ENCODE results near the gene TLE4.

DNA sequence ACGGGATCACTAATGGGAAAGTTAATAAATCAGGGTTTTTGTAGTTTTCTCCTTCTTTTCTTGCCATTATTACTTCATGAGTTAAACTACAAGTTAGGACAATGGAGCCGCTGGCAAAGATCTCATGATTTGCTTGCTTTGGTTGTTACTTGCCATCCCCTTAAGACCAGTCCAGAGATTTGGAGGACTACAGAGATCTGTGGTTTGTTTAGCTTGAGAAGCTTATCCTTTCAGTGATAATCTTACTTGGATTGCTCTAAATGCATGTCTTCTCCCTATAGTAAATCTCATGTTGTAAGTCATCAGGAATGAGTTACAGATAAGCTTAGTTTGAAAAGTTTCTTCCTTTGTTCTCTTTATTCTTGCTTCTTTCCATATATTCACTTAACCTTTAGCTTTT, 70.9 kb downstream of the TLE4 start:
- TF ChIP-seq POLR2A (IDR thresholded peaks at IDR 0.05; ENCODE audit: extremely low read depth, insufficient read length) (no peak), MYC (IDR thresholded peaks at IDR 0.05; ENCODE audit: low read depth, low read length) (no peak)
- TF ChIP-seq, protein P1, sequence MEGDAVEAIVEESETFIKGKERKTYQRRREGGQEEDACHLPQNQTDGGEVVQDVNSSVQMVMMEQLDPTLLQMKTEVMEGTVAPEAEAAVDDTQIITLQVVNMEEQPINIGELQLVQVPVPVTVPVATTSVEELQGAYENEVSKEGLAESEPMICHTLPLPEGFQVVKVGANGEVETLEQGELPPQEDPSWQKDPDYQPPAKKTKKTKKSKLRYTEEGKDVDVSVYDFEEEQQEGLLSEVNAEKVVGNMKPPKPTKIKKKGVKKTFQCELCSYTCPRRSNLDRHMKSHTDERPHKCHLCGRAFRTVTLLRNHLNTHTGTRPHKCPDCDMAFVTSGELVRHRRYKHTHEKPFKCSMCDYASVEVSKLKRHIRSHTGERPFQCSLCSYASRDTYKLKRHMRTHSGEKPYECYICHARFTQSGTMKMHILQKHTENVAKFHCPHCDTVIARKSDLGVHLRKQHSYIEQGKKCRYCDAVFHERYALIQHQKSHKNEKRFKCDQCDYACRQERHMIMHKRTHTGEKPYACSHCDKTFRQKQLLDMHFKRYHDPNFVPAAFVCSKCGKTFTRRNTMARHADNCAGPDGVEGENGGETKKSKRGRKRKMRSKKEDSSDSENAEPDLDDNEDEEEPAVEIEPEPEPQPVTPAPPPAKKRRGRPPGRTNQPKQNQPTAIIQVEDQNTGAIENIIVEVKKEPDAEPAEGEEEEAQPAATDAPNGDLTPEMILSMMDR (IDR thresholded peaks at IDR 0.05; ENCODE audit: low read depth, low read length), result no peak
- TF ChIP-seq, protein P2, sequence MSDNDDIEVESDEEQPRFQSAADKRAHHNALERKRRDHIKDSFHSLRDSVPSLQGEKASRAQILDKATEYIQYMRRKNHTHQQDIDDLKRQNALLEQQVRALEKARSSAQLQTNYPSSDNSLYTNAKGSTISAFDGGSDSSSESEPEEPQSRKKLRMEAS (IDR thresholded peaks at IDR 0.05; ENCODE audit: low read depth, low read length), result no peak
